SW480 (cell line): Measurements from ENCODE around the gene DDRGK1.
"Not testable (repeated sequence)": the region's sequence is repeated elsewhere in the genome, so short reads cannot be mapped to it uniquely, and the experiment has no call there.

ENCODE experiments used
- DNase-seq: peaks from one replicate; pipeline ENCODE4 v3.0.0-alpha.2; 2016; ENCODE audit warnings: low spot score

Gene DDRGK1

GRCh38 chr20:3215359-3215917 is 11.0 kb upstream of the DDRGK1 start:
- DNase-seq, result not testable (repeated sequence)

GRCh38 chr20:3213226-3213625 is 8.7 kb upstream of the DDRGK1 start:
- no peak for DNase-seq

- no peak for DNase-seq
Measured at GRCh38 chr20:3210346-3210745, 5.9 kb upstream of the DDRGK1 start.

- DNase-seq, result no peak
Measured at GRCh38 chr20:3209946-3210317, 5.5 kb upstream of the DDRGK1 start.

GRCh38 chr20:3209257-3209945 is 4.9 kb upstream of the DDRGK1 start, which contains the start of gene ITPA:
Gene ITPA, plus strand, starts transcription at chr20:3209498. Its CDS starts 54 bp downstream, at chr20:3209552.
- peak; percentile 42 for DNase-seq

GRCh38 chr20:3208786-3209256 is 4.3 kb upstream of the DDRGK1 start:
- no peak for DNase-seq

GRCh38 chr20:3203315-3204123 is 963 bp downstream of the DDRGK1 start:
- DNase-seq, result peak; percentile 65

GRCh38 chr20:3202965-3203314 is 1.5 kb downstream of the DDRGK1 start:
- no peak for DNase-seq

GRCh38 chr20:3199976-3200755 is 4.3 kb downstream of the DDRGK1 start:
- no peak for DNase-seq

GRCh38 chr20:3199206-3199605 is 5.3 kb downstream of the DDRGK1 start:
- DNase-seq, result no peak

GRCh38 chr20:3195590-3196237 is 8.8 kb downstream of the DDRGK1 start:
- DNase-seq, result no peak

GRCh38 chr20:3194617-3195280 is 9.7 kb downstream of the DDRGK1 start:
- DNase-seq, result no peak

GRCh38 chr20:3193806-3194616 is 10.5 kb downstream of the DDRGK1 start:
- DNase-seq, result no peak

- no peak for DNase-seq
Measured at GRCh38 chr20:3192226-3193015, 12.1 kb downstream of the DDRGK1 start.

- DNase-seq, result no peak
Measured at GRCh38 chr20:3190681-3191111, 13.8 kb downstream of the DDRGK1 start.

GRCh38 chr20:3189561-3190131 is 14.8 kb downstream of the DDRGK1 start:
- DNase-seq, result no peak

GRCh38 chr20:3188823-3189413 is 15.6 kb downstream of the DDRGK1 start:
- no peak for DNase-seq

GRCh38 chr20:3187861-3188260 is 16.6 kb downstream of the DDRGK1 start:
- not testable (repeated sequence) for DNase-seq
